WTC11 (cell line): Measurements from ENCODE around the gene ACAA1. TPM values are rescaled to one million over a fixed set of nuclear protein-coding genes. Genes with fewer than 3 reads are reported as not detected.
A peak's percentile ranks its signal among the peaks of the same experiment; 100 is the strongest.

Experiments
- ATAC-seq: fragments of 200-7000 bp; cut with Tn5 transposase; 2 replicates; pipeline ENCODE4 v1.10.0; 2021; ENCODE audit warnings: mild to moderate bottlenecking, moderate library complexity
- Bru-seq: library from RNA; stranded (reverse); fragments of 400-500 nt; gene quantifications from one replicate; lab custom pipeline; 2021; lab: Mats Ljungman, UMichigan
- CTCF ChIA-PET: fragments of 300-600 bp; sonication (Branson Sonifier 250); formaldehyde crosslinking; loops from one replicate; lab custom pipeline; 2021; ENCODE audit warnings: antibody characterized with exemption; lab: Charles Lee
- POLR2A ChIA-PET: fragments of 350-600 bp; sonication (Branson Sonifier 250); formaldehyde crosslinking; loops from one replicate; lab custom pipeline; 2021; ENCODE audit warnings: antibody characterized with exemption; lab: Charles Lee
- DNase-seq: peaks from one replicate; pipeline ENCODE4 v3.0.0; 2021; ENCODE audit warnings: low spot score
- H3K27ac Mint-ChIP-seq: 2 replicates; pipeline ENCODE4 v1.8.0; 2021; ENCODE audit warnings: mixed read lengths
- H3K27me3 Mint-ChIP-seq: 2 replicates; pipeline ENCODE4 v1.8.0; 2021; ENCODE audit warnings: low read depth, mild to moderate bottlenecking, moderate library complexity, mixed read lengths
- H3K36me3 Mint-ChIP-seq: 2 replicates; pipeline ENCODE4 v1.8.0; 2021; ENCODE audit warnings: mixed read lengths
- H3K4me1 Mint-ChIP-seq: 2 replicates; pipeline ENCODE4 v1.8.0; 2022; ENCODE audit warnings: mixed read lengths
- H3K4me3 Mint-ChIP-seq: 2 replicates; pipeline ENCODE4 v1.8.0; 2021; ENCODE audit warnings: mild to moderate bottlenecking, moderate library complexity, mixed read lengths
- H3K9me3 Mint-ChIP-seq: 2 replicates; pipeline ENCODE4 v1.8.0; 2021; ENCODE audit warnings: mixed read lengths
- CREB1 ChIP-seq: sonication (generic); formaldehyde crosslinking; IDR thresholded peaks from 2 replicates; pipeline ENCODE4 v1.8.0; 2023; ENCODE audit warnings: mild to moderate bottlenecking, missing genetic modification reagents
- CREM ChIP-seq: sonication (generic); formaldehyde crosslinking; IDR thresholded peaks from 2 replicates; pipeline ENCODE4 v1.8.1; 2022; ENCODE audit warnings: mild to moderate bottlenecking, missing genetic modification reagents, moderate library complexity
- ELF4 ChIP-seq: sonication (generic); formaldehyde crosslinking; IDR thresholded peaks from 2 replicates; pipeline ENCODE4 v1.8.1; 2022; ENCODE audit warnings: low read depth, mild to moderate bottlenecking, moderate library complexity, missing genetic modification reagents
- ETV6 ChIP-seq: sonication (generic); formaldehyde crosslinking; IDR thresholded peaks from 2 replicates; pipeline ENCODE4 v1.8.1; 2022; ENCODE audit warnings: mild to moderate bottlenecking, missing genetic modification reagents
- FOXK1 ChIP-seq: sonication (generic); formaldehyde crosslinking; IDR thresholded peaks from 2 replicates; pipeline ENCODE4 v1.8.0; 2022; ENCODE audit warnings: mild to moderate bottlenecking, moderate library complexity, missing genetic modification reagents
- FOXP1 ChIP-seq: sonication (generic); formaldehyde crosslinking; IDR thresholded peaks from 2 replicates; pipeline ENCODE4 v1.8.0; 2022; ENCODE audit warnings: missing genetic modification reagents, mild to moderate bottlenecking, moderate library complexity, borderline replicate concordance
- HMGXB4 ChIP-seq: sonication (generic); formaldehyde crosslinking; IDR thresholded peaks from 2 replicates; pipeline ENCODE4 v1.8.1; 2023; ENCODE audit warnings: mild to moderate bottlenecking, moderate library complexity, missing genetic modification reagents
- IRF1 ChIP-seq: sonication (generic); formaldehyde crosslinking; IDR thresholded peaks from 2 replicates; pipeline ENCODE4 v1.8.0; 2023; ENCODE audit warnings: missing genetic modification reagents
- JUN ChIP-seq: sonication (generic); formaldehyde crosslinking; IDR thresholded peaks from 2 replicates; pipeline ENCODE4 v1.8.0; 2023; ENCODE audit warnings: mild to moderate bottlenecking, missing genetic modification reagents
- PRDM15 ChIP-seq: sonication (generic); formaldehyde crosslinking; IDR thresholded peaks from 2 replicates; pipeline ENCODE4 v1.8.0; 2022; ENCODE audit warnings: missing genetic modification reagents
- SMAD3 ChIP-seq: sonication (generic); formaldehyde crosslinking; IDR thresholded peaks from 2 replicates; pipeline ENCODE4 v1.8.0; 2022; ENCODE audit warnings: missing genetic modification reagents, mild to moderate bottlenecking, borderline replicate concordance
- SP1 ChIP-seq: sonication (generic); formaldehyde crosslinking; conservative IDR thresholded peaks from 2 replicates; pipeline ENCODE4 v1.8.1; 2022; ENCODE audit warnings: missing genetic modification reagents
- TCF7 ChIP-seq: sonication (generic); formaldehyde crosslinking; IDR thresholded peaks from 2 replicates; pipeline ENCODE4 v1.8.0; 2022; ENCODE audit warnings: mild to moderate bottlenecking, low read depth, missing genetic modification reagents, moderate library complexity
- TEAD1 ChIP-seq: sonication (generic); formaldehyde crosslinking; IDR thresholded peaks from 2 replicates; pipeline ENCODE4 v1.8.0; 2022; ENCODE audit warnings: mild to moderate bottlenecking, missing genetic modification reagents
- ZNF232 ChIP-seq: sonication (generic); formaldehyde crosslinking; IDR thresholded peaks from 2 replicates; pipeline ENCODE4 v1.8.0; 2022; ENCODE audit warnings: mild to moderate bottlenecking, missing genetic modification reagents
- ZNF425 ChIP-seq: fragments of 250-450 bp; sonication (Bioruptor Pico); conservative IDR thresholded peaks from 2 replicates; pipeline ENCODE4 v1.9.0; 2021; ENCODE audit warnings: mild to moderate bottlenecking
- long read RNA-seq, 3 experiments: library from RNA in 1 of 3; library from capped mRNA in 1 of 3; library from polyadenylated mRNA in 1 of 3; unstranded in 2 of 3; stranded (forward) in 1 of 3; transcript quantifications; one replicate each; pipeline ENCODE4 v2.0.0, GENCODE V29; 2021
- total RNA-seq: library from RNA; stranded (reverse); gene quantifications from 3 replicates; pipeline ENCODE4 v1.2.3, GENCODE V29; 2021
- TF ChIP-seq, protein P1 (sequence below): sonication (generic); formaldehyde crosslinking; IDR thresholded peaks from 2 replicates; pipeline ENCODE4 v1.8.1; 2022; ENCODE audit warnings: mild to moderate bottlenecking, moderate library complexity, missing genetic modification reagents
- TF ChIP-seq, protein P2 (sequence below): sonication (generic); formaldehyde crosslinking; IDR thresholded peaks from 2 replicates; pipeline ENCODE4 v1.8.0; 2022; ENCODE audit warnings: mild to moderate bottlenecking, missing genetic modification reagents
- TF ChIP-seq, protein P3 (sequence below): sonication (generic); formaldehyde crosslinking; IDR thresholded peaks from 2 replicates; pipeline ENCODE4 v1.8.1; 2023; ENCODE audit warnings: mild to moderate bottlenecking, missing genetic modification reagents, moderate library complexity

ACAA1 gene
- total RNA-seq (34.4 to 46.5 TPM (median 39.0 TPM) in 3 replicates), Bru-seq, nascent RNA (percentile 73 among the genes with signal in this experiment)
- long read RNA-seq, experiment 1, transcript ACAA1-202 (12 exons, 1,785 nt) = major isoform, 51 of 93 reads
- long read RNA-seq, experiment 1, partial matches to known transcripts = 4 of 93 reads
- long read RNA-seq, experiment 1, other reads (novel, unspliced or antisense) = 36 of 93 reads
- long read RNA-seq, experiment 2, transcript ACAA1-202 (12 exons, 1,785 nt) = major isoform, 14 of 41 reads
- long read RNA-seq, experiment 2, partial matches to known transcripts = 9 of 41 reads
- long read RNA-seq, experiment 2, other reads (novel, unspliced or antisense) = 17 of 41 reads
- long read RNA-seq, experiment 3, partial matches to known transcripts = 4 of 6 reads
- long read RNA-seq, experiment 3, other reads (novel, unspliced or antisense) = 2 of 6 reads

DNA sequence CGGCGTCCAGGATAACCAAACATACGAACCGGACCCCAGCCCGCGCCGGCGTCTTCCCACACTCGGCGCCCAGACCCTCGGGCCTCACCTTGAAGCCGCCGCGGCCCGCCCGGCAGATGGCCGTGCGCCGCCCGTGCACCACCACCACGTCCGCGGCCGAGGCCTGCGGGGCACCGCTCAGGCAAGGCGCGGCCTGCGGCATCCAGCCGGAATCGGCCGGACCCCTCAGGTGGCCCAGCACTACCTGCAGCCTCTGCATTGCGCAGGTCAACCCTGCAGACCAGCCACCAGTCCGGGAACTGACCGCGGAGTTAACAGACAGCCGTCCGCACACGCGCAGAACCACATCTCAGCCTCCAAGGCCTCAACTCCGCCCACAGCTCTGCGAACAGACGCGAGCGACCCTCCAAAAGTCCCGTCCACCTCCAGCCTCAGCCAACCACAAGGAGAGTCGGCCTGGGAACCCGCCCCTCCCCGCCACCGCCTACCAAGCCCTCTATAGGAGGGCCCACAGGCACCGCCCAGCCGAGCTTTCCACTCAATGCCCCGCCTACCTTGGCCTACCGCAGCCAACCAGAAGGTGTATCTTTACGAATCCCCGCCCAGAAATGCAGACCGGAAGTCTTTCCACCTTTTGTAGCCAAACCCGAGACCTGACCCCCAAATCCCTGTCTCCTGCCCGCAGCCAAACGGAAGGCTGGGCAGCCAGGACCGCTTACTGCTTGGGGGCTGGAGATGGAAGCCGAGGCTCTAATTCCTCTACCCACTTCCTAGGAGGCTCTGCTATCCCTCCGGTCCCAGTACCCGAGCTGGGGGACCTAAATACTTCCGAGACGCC lies at the start of gene ACAA1:
ACAA1 (minus strand) TSS at position 351 of the 838 bp plus-strand sequence; CDS start at position 259, 92 bp downstream.
- Mint-ChIP-seq H3K27me3 (no peaks in the 10 kb centered on the region), H3K4me3 (peak within 1 kb of the TSS; percentile 88), H3K36me3 (peaks cover 17% of the 10 kb centered on the region), H3K4me1 (peaks cover 37% of the 10 kb centered on the region), H3K27ac (peak within 1 kb of the TSS; percentile 89), H3K9me3 (no peaks in the 10 kb centered on the region)
- peak; percentile 100 for DNase-seq
- ChIA-PET POLR2A (interaction anchor here (0.6 to 2.1 kb wide), 12 partner anchors 8 to 1132 kb away, joined by 3 to 31 read pairs (median 4); partner anchors contain the start of genes OXSR1, PLCD1 and XYLB), CTCF (interaction anchor here (0.6 to 2.6 kb wide), 16 partner anchors 14 to 518 kb away, joined by 3 to 24 read pairs (median 4); partner anchors contain the start of genes EXOG, OXSR1, PLCD1 and SLC22A14)
- ATAC-seq = peak; percentile 93
- TF ChIP-seq PRDM15 (CRISPR knock-in tag) (no peak), JUN (0 out of 2 replicates have a peak, but pooled peaks have one; percentile 40), ZNF232 (CRISPR knock-in tag) (peak; percentile 71), IRF1 (0 out of 2 replicates have a peak, but pooled peaks have one; percentile 28), SP1 (CRISPR knock-in tag) (peak; percentile 88), SMAD3 (CRISPR knock-in tag) (0 out of 2 replicates have a peak, but pooled peaks have one; percentile 70), ELF4 (no peak), ETV6 (CRISPR knock-in tag) (peak; percentile 37; the same call in 1 of the 2 replicates), CREB1 (CRISPR knock-in tag) (0 out of 2 replicates have a peak, but pooled peaks have one; percentile 43), FOXP1 (peak; percentile 69; the same call in 1 of the 2 replicates), ZNF425 (no peak), FOXK1 (CRISPR knock-in tag) (0 out of 2 replicates have a peak, but pooled peaks have one; percentile 21), TEAD1 (CRISPR knock-in tag) (peak; percentile 38; the same call in 1 of the 2 replicates), CREM (0 out of 2 replicates have a peak, but pooled peaks have one; percentile 43), TCF7 (CRISPR knock-in tag) (no peak), HMGXB4 (CRISPR knock-in tag) (peak; percentile 60; the same call in 1 of the 2 replicates)
- TF ChIP-seq, protein P1, sequence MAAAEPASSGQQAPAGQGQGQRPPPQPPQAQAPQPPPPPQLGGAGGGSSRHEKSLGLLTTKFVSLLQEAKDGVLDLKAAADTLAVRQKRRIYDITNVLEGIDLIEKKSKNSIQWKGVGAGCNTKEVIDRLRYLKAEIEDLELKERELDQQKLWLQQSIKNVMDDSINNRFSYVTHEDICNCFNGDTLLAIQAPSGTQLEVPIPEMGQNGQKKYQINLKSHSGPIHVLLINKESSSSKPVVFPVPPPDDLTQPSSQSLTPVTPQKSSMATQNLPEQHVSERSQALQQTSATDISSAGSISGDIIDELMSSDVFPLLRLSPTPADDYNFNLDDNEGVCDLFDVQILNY (CRISPR knock-in tag) = peak; percentile 59
- TF ChIP-seq, protein P2, sequence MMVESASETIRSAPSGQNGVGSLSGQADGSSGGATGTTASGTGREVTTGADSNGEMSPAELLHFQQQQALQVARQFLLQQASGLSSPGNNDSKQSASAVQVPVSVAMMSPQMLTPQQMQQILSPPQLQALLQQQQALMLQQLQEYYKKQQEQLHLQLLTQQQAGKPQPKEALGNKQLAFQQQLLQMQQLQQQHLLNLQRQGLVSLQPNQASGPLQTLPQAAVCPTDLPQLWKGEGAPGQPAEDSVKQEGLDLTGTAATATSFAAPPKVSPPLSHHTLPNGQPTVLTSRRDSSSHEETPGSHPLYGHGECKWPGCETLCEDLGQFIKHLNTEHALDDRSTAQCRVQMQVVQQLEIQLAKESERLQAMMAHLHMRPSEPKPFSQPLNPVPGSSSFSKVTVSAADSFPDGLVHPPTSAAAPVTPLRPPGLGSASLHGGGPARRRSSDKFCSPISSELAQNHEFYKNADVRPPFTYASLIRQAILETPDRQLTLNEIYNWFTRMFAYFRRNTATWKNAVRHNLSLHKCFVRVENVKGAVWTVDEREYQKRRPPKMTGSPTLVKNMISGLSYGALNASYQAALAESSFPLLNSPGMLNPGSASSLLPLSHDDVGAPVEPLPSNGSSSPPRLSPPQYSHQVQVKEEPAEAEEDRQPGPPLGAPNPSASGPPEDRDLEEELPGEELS = peak; percentile 89
- TF ChIP-seq, protein P3, sequence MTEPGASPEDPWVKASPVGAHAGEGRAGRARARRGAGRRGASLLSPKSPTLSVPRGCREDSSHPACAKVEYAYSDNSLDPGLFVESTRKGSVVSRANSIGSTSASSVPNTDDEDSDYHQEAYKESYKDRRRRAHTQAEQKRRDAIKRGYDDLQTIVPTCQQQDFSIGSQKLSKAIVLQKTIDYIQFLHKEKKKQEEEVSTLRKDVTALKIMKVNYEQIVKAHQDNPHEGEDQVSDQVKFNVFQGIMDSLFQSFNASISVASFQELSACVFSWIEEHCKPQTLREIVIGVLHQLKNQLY (CRISPR knock-in tag) = 0 out of 2 replicates have a peak, but pooled peaks have one; percentile 8
